CD4-positive, alpha-beta T cell treated with Interleukin-17A for 1 hour (primary cell): ENCODE data around the gene SOCS3.

Experiments
- DNase-seq: peaks from one replicate; pipeline ENCODE4 v3.0.0-alpha.2; 2020

Gene SOCS3

GRCh38 chr17:78390241-78391050 is 30.6 kb upstream of the SOCS3 start:
- no peak for DNase-seq

DNA sequence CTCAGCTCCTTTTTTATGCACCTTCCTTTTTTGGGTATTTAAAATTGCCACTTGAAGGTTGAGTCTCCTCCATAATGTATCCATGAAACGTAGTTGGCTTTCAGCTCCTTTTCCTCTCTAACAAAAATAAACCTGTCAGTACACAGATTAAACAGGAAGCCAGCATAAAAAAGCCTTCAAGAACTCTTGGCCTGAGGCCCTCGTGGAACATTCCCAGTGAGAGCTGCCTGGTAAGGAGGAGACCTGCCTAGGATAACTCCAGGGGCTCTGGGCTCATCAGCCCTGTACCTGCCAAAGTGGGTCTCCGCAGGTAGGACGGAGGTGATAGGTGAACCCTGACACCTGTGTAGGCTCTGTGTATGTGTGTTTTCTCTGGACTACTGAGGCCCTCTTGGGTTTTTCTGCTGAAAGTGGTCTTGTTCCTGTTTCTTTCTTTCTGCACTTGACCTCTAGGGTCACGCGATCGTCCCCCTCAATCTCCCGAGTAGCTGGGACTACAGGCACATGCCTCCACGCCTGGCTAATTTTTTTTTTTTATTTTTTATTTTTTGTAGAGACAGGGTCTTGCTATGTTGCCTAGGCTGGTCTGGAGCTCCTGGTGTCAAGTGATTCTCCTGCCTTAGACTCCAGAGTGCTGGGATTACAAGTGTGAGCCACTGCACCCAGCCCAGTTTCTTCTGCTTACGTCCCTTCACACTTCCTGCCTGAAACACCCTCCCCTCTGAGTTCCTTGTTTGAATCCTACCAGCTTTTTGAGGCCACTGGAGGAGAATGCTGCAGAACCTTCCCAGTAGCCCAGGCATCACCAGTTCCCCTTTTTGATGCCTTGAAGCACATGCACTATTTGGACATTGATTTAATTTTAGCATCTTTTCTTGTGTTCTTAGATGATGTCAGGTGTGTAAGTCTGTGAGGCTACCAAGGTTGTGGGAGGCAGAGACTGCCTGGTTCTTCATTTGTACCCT is 28.4 kb upstream of the SOCS3 start:
- DNase-seq = no peak

- no peak for DNase-seq
Measured at GRCh38 chr17:78384479-78385175, 24.8 kb upstream of the SOCS3 start.

DNA sequence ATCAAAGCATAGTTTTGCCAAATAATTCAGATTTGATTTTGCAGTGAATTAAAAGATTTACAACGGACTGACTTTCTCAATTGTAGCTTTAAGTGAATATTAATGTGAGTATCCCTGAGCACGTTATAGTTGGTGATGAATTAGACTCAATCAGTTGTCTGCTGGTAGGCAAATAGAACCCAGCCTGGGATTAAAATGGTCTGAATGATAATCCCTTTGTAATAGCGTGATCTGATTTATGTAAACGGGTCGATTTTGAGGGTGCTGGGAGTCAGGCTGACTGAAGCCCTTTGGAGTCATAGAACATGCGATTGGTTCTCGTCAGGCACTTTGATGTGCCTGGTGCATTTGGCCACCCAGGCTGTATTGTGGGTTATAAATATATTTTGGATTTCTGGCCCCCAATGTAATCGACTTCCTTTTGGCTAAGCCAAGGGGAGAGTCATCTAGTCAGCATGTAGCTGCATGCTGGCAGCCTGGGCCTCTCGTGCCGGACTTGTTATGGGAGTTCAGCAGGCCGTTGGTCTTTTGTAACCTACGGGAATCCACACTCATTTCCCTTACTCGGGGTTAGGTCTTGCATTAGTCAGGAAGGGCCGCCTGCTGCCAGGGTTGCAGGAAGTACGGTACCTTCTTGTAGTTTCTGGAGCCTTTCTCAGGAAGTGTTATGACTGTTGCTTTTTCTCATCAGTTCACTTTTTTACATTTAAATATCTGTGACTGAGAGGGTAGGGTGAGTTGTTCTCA is 24.0 kb upstream of the SOCS3 start:
- peak; percentile 41 for DNase-seq

DNA sequence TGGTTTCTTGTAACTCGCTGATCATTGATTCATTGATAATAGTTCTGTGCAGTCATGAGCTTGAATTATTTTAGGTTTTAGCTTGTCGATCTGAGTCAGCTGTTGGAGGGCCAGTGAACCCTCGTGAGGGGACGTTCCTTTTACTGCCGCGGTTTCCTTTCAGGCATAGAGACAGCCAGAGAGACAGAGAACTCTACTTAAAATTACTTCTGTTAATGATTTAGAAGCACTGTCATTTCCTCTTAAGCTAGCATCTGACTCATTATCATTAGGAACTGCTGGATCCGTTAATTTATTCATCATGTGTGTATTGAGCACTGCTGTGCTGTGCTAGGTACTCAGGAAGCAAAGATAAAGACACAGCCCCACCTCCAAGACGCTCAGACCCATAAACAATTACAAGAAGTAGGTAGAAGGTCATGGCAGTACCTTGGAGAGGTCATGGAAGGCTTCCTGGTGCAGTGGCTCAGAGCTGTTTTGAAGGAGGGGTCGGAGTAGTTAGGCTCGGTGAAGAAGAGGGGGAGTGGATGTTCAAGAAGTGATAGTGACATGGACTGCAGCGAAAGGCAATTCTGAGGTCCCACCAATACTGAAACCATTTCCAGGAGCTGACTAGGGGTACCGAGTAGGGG is 21.8 kb upstream of the SOCS3 start:
- peak; percentile 74 for DNase-seq

DNA sequence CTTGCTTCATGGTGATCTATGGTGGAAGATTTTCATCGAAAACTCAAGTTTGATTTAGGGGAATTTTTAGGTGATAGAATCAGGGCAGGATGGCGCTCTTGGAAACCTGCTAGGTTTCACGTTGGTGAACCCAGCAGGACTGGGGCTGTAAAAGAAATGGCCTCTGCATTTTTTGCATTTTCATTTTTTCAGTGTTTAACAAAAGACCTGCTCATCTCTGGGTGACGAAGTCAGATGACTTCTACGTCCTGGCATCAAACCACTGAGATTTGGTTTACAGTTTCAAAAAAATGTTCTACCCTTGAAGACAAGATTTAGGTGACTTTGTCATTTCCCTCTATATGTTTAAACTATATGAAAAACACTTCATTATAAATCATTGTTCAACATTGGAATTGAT is 20.5 kb upstream of the SOCS3 start:
- no peak for DNase-seq

- DNase-seq = no peak
Measured at GRCh38 chr17:78379131-78379491, 19.2 kb upstream of the SOCS3 start.

GRCh38 chr17:78378225-78379130 is 18.6 kb upstream of the SOCS3 start, which contains the start of gene PGS1:
Gene PGS1 (plus strand): TSS chr17:78378649. CDS start chr17:78378666, 17 bp downstream.
- peak; percentile 81 for DNase-seq

GRCh38 chr17:78377858-78378224 is 18.0 kb upstream of the SOCS3 start:
- DNase-seq = no peak

GRCh38 chr17:78376161-78376560 is 16.3 kb upstream of the SOCS3 start:
- DNase-seq = no peak

GRCh38 chr17:78375401-78376151 is 15.7 kb upstream of the SOCS3 start:
- DNase-seq = no peak

- DNase-seq = no peak
Measured at GRCh38 chr17:78374631-78375274, 14.9 kb upstream of the SOCS3 start.

- no peak for DNase-seq
Measured at GRCh38 chr17:78374189-78374588, 14.3 kb upstream of the SOCS3 start.

DNA sequence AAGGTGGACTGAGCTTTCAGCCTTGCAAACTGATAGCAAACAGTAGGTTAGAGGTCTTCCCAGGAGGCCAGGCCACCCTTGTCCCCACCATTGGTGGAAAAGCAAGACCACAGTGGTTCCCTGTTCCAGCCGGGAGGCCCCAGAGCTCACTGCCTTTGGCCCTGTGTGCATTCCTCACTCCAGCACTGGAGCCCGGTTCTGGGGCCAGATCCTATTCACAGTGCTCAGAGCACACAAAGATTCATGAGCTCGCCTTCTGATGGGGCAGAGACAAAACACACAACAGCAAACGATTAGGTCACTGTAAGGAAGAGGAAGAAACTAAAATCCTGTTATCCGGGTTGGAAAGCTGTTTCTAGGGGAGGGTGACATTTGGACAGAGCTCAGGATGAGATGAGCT is 13.0 kb upstream of the SOCS3 start:
- no peak for DNase-seq

- no peak for DNase-seq
Measured at GRCh38 chr17:78371056-78371455, 11.2 kb upstream of the SOCS3 start.

- no peak for DNase-seq
Measured at GRCh38 chr17:78369791-78370381, 10.0 kb upstream of the SOCS3 start.

GRCh38 chr17:78368854-78369495 is 9.1 kb upstream of the SOCS3 start:
- no peak for DNase-seq

GRCh38 chr17:78368348-78368747 is 8.5 kb upstream of the SOCS3 start:
- DNase-seq = no peak

DNA sequence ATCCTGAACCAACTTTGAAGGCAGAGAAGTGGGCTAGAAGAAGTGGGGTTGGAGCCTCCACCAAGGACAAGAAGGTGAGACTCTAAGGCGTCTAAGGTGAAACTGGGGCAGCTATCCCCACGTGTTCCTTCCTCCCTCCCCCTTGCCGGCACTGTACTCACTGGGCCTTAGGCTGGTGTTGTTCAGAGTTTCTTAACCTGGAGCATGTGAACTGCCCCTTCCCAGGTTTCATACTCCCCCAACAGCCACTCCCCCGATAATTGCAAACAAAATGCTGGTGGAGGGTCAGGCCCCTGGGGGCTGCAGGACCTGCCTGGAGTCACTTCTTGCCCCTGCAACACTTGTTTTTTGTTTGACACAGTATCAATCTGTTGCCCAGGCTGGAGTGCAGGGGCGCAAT is 7.3 kb upstream of the SOCS3 start:
- no peak for DNase-seq
